Right lobe of liver (tissue), 4 donors: ENCODE results near the gene SCRN2.

Experiments used
- POLR2A ChIP-seq: fragments of 450-650 bp; IDR thresholded peaks from one replicate; pipeline ENCODE4 v1.6.1; 2017; ENCODE audit warnings: antibody characterized with exemption, mild to moderate bottlenecking
- TF ChIP-seq, protein P1 (sequence below), 4 donors: fragments of 200-600 bp in 3 of 4; fragments of 450-650 bp in 1 of 4; IDR thresholded peaks; one replicate each; pipeline versions ENCODE4 v1.5.1 to v1.8.0; 2016 to 2022; ENCODE audit warnings: antibody characterized with exemption in 4 of 4, mild to moderate bottlenecking in 2 of 4
- donor health status: DM: no; HTN: no; CAD: no.
- donor health status: DM: no; HTN: no; CAD: no.
- donor health status: DM: no; HTN: yes; CAD: no.

DNA sequence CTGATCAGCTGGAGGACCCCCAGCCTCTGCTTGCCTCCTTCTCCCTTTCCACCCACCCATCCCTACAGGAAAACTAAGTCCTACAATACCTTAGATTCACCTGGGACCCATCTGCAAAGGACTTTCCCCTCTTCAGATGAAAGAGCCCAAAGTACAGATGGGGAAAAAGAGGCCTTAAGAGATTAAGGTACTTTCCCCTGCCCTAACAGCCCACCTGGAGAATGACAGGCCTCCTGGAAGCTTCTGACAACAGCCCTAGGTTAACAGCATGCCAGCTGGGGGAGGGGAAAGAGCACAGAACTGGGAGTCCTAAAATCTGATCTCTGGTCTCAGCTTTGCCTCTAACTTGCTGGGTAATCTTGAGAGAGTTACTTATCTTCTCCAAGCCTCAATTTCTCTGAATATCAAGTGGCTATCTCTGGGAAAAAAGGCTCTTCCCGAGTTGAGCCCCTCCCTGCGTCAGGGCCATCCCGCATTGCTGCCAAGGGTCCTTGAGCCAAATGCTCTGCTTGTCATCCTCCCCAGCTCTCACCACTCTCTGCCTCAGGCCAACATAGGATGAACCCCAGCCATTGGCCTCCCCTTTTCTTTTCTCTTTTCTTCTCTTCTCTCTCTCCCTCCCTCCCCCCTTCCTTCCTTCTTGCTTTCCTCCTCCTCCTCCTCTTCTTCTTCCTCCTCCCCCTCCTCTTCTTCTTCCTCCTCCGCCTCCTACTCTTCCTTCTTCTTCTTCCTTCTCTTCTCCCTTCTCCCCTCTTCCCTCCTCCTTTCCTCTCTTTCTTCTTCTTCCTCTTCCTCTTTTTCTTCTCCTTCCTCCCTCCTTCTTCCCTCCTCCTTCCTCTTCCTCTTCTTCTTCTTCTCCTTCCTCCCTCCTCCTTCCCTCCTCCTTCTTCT lies 32.4 kb upstream of the SCRN2 start:
- no peak for TF ChIP-seq POLR2A
- TF ChIP-seq, protein P1, sequence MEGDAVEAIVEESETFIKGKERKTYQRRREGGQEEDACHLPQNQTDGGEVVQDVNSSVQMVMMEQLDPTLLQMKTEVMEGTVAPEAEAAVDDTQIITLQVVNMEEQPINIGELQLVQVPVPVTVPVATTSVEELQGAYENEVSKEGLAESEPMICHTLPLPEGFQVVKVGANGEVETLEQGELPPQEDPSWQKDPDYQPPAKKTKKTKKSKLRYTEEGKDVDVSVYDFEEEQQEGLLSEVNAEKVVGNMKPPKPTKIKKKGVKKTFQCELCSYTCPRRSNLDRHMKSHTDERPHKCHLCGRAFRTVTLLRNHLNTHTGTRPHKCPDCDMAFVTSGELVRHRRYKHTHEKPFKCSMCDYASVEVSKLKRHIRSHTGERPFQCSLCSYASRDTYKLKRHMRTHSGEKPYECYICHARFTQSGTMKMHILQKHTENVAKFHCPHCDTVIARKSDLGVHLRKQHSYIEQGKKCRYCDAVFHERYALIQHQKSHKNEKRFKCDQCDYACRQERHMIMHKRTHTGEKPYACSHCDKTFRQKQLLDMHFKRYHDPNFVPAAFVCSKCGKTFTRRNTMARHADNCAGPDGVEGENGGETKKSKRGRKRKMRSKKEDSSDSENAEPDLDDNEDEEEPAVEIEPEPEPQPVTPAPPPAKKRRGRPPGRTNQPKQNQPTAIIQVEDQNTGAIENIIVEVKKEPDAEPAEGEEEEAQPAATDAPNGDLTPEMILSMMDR (IDR thresholded peaks at IDR 0.05) = no peak
